Anterior cingulate cortex (tissue), 58 donors: ENCODE data around the gene CDK15.
"Not testable (repeated sequence)": the region's sequence is repeated elsewhere in the genome, so short reads cannot be mapped to it uniquely, and the experiment has no call there.

Experiments used
- DNase-seq, 58 donors: peaks; one replicate each; lab custom pipeline; 2025; lab: John Stamatoyannopoulos, UW

The CDK15 gene

GRCh38 chr2:201824212-201824611 lies 17.9 kb downstream of the CDK15 start:
- DNase-seq = no peak

GRCh38 chr2:201827621-201828020 lies 21.3 kb downstream of the CDK15 start:
- no peak for DNase-seq

DNA sequence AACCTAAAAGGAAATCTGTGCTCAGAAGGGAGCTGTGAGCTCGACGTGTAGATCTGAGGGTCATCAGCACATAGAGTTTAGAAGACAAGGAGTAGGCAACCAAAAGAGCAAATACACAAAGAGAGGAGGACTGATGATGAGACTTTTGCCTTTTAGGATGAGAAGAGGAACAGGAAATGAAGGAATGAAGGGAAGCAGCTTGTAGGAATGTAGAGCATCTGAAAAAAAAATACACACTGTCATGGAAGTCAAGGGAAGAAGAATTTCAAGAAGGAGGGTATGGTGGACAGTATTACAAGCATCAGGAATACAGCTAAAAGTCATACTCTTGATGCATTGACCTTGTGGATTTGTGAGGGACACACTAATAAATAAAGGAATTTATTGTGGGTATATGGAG lies 21.9 kb downstream of the CDK15 start:
- no peak for DNase-seq

DNA sequence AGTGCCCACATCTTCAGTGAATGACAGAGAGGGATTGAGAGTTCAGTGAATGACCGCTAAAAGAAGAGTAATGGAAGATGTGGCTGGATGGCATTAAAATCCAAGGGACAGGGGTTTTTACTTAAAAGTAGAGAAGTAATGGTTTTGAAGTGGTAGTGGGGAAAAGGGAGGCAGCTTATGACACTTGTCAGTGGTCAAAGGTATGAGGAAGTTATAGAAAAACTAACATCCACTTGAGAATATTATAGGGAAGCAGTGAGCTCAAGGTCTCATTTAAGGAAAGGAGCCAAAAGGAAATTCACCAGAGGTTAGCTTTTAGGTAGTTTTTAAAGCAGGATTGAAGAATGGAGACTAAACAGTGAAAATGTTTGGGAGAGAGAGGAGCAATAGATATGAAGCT lies 24.3 kb downstream of the CDK15 start:
- DNase-seq = no peak

DNA sequence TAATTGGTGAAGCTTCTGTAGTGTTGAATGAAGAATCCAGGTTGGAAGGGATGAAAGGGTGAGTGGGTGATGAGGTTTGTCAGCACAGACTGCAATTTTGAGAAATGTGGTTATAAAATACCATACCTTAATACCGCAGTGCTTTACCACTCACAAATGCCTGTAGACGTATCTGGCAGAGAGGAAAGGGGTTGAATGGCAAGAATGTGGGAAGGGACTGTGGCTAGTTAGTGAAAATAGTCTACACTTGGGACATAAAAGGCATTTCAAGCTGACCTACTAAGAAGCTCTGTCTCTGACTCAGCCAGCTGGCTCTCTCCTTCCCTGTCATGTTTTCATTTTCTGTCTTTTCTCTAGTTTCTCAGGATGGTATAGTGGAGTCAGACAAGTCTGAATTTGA lies 25.1 kb downstream of the CDK15 start:
- DNase-seq = no peak

GRCh38 chr2:201833781-201834180 lies 27.4 kb downstream of the CDK15 start:
- DNase-seq = no peak

DNA sequence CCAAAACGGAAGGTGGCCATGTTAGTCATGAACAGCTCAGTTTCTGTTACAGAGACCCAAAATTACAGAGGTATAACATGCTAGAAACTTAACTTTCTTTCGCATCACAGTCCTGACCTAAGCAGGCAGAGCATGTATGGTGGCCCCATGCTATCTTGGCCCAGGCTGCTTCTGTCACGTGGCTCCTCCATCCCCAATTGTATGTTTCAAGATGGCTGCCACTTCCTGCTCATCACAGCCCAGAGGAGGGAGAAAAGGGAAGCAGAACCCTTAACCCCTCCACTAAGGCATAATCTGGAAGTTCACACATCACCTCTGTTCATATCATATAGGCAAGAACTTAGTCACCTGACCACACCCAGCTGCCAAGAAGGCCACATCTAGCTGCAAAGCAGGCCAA lies 28.7 kb downstream of the CDK15 start:
- DNase-seq = no peak

GRCh38 chr2:201837391-201837790 lies 31.1 kb downstream of the CDK15 start:
- no peak for DNase-seq

- DNase-seq = no peak
These were observed 31.6 kb downstream of the CDK15 start for GRCh38 chr2:201837824-201838431.

GRCh38 chr2:201839727-201840126 lies 33.4 kb downstream of the CDK15 start:
- DNase-seq = no peak

DNA sequence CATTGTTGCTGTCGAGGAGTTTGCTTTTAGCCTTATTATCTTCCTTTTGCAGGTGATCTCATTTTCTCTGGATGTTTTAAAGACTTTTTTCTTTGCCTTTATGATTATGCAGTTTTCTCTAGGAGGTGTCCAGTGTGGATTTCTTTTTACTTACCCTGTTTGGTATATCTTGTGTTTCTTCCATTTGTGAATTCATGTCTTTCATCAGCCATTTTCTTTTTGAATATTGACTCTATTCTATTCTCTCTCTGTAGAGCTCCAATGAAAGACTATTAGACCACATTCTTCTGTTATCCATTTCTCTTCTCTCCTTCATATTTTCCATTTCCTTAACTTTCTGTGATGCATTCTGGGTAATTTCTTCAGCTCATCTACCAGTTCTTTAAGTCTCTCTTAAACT lies 34.4 kb downstream of the CDK15 start:
- DNase-seq = no peak

- no peak for DNase-seq
These were observed 36.0 kb downstream of the CDK15 start for GRCh38 chr2:201842131-201842860.

DNA sequence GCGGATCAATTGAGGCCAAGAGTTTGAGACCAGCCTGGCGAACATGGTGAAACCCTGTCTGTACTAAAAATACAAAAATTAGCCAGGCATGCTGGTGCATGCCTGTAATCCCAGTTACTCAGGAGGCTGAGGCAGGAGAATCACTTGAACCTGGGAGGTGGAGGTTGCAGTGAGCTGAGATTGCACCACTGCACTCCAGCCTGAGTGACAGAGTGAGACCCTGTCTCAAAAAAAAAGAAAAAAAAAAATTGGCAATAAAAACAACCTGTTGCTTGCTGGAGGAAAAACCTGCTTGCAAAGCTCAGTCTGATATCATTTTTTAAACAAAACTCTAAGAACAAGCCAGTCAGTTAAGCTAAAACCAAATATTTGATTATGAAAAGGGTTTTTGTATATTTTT lies 38.6 kb downstream of the CDK15 start:
- DNase-seq = not testable (repeated sequence)

DNA sequence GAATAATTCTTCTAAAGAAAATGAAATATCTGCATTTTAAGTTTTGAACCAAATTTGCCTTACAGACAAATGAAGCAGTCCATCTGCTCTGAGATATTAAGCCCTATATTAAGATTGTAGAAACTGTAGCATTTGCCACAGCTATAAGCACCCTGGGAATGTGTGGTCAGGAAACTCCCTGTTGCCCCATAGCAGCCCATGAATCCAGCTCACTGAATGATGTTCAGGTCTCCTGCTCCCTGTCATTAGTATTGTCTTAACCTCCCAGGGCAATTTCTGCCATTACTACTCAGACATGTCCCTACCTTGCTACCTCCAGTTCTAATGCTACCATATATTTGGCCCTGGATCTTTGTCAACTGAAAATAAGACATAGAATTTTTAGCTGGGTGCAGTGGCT lies 41.1 kb downstream of the CDK15 start:
- no peak for DNase-seq

DNA sequence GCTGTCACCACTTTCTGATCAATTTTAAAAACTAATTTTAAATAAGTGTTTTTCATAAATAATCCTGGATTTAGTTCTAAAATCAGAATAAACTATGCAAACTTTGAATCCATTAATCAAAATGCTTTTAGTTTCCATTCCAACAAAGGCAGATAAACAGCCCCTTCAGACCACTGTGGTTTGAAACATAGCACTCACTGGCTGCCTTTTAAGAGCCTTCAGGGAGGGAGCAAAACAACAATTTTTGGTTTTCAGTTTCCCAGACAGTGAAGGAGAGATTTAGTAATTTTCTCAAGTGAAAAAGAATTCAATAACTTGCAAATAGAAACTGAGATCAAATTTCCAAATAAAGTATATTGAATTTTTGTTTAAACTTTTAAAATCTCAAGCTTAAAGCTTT lies 46.1 kb downstream of the CDK15 start:
- DNase-seq = no peak

DNA sequence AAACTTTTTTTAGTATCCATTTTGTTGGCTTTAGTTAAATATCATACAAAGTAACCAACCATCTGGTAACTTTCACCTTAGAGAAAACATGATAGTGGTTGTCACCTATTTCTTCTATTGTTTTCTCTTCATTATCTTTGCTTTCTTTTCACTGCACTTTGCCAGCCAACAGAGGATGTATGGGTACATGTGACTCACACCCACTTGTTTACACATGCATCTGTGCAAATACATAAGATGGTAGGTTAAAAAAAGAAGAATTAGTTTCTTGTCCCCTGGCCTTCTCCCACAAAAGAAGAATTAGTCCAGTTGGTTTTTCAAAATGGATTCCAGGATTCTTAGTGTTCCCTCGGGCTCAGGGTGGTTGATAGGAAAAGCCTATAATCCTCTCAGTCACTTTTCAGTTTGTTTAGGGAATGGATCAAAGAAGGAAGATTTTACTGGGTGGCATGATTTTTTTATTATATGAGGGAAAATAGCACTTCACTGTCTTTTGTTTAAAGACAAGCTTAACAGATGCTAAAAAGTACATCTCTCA lies 46.6 kb downstream of the CDK15 start:
- DNase-seq = no peak

- no peak for DNase-seq
These were observed 48.0 kb downstream of the CDK15 start for GRCh38 chr2:201854221-201854801.

DNA sequence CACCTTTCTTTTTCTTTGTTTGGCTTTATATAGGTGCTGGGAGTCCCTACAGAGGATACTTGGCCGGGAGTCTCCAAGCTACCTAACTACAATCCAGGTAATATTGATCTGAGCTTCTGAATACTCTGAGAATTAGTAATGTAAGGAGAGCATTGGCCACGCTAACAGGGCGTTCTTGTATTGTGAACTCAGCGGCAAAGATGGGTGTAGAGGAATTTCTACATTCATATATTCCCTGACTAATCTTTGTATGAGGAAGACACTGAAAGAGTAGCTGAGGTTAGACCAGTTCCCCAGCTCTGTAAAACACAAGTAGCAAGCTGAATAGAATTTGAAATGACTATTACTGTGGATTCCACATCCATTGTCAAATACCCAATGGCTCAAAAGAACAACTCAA lies 48.5 kb downstream of the CDK15 start:
- DNase-seq = no peak

DNA sequence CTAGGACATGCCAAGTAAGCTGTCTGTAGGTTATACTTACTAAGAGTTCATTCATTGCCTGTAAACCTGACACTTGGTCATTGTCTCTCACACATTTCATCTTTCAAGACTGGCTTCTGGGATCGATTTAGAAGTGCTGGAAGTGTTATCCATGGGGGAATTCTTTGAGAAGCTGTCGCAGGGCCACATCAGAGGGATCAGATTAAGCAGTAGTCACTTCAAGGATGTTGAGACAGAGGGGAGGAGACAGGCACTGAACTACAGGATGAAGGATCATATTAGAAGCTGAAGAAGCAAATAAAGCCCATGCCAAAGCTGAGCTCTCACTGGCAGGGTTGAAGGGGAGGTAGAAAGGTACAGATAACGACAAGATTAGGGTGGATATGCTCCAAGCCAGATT lies 49.0 kb downstream of the CDK15 start:
- no peak for DNase-seq

GRCh38 chr2:201857326-201857725 lies 51.0 kb downstream of the CDK15 start:
- no peak for DNase-seq

DNA sequence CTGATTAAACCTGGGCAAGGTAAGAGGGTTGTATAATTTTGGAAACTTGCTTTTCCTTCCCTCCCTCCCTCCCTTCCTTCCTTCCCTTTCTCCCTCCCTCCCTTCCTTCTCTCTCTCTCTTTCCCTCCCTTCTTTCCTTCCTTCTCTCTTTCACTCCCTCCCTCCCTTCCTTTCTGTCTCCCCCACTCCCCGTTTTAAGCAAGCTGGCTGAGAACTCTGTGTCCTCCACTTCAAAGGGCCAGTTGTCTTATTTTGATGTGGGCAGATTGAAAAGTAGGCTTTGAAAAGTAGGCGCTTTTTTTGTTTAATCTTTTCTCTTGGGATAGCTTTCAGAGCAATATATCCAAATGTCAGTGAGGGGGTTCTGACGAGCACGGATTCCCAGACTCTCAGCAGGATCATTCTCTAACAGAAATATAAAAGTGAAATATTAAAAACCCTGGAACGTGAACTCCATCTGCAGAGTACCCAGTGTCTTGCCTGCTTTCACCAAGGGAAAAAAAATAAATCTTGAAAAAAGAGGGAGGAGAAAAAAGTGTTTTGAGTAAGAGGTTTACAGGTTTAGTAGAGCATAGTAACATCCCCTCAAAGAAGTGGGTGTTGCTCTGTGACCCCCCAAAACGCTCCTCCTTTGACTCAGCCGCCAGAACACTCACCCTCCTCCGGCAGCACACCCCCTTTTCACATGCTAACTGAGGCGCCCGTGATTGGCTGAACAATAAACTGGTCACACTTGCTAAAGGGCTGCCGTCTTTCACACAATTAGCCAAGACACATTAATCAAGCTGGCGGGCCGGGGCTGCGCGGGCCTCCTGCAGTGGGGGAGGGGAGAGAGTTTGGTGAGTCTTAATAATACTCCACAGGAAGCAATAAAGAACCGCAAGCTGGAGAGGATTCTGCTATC lies 52.2 kb downstream of the CDK15 start:
- DNase-seq = peak in 16 of 58 donors; percentile 4 to 35 (median 12)
